Testis (tissue), 2 donors: ENCODE data around the gene MYOZ3.

Experiments used
- POLR2A ChIP-seq: fragments of 450-650 bp; IDR thresholded peaks from one replicate; pipeline ENCODE4 v1.6.1; 2017; ENCODE audit warnings: antibody characterized with exemption, mild to moderate bottlenecking, moderate library complexity
- TF ChIP-seq, protein P1 (sequence below), 3 experiments: fragments of 450-650 bp in 2 of 3; fragments of 200-600 bp in 1 of 3; sonication (generic) in 1 of 3; IDR thresholded peaks; one replicate each; pipeline ENCODE4 v1.5.1; 2016 to 2019; ENCODE audit warnings: antibody characterized with exemption in 3 of 3, mild to moderate bottlenecking in 2 of 3, moderate library complexity in 1 of 3

DNA sequence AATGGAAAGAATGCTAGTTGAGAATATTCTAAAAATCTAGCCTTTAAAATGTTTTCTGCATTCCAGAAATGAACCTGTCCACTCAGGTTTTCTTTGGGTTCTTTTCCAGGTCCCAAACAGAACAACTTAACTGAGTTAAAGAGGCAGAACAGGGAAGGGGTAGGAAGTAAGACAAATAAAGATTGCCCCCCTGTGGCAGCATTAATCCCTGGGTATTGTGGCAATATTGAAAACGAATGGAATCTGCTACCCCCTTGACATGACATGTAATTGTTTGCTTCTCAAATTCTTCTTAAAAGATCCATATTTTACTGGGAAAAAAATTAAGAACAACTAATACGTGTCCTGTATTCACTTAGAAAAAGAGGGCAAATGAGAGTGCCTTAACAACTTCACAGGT is 49.1 kb downstream of the MYOZ3 start:
- TF ChIP-seq, protein P1, sequence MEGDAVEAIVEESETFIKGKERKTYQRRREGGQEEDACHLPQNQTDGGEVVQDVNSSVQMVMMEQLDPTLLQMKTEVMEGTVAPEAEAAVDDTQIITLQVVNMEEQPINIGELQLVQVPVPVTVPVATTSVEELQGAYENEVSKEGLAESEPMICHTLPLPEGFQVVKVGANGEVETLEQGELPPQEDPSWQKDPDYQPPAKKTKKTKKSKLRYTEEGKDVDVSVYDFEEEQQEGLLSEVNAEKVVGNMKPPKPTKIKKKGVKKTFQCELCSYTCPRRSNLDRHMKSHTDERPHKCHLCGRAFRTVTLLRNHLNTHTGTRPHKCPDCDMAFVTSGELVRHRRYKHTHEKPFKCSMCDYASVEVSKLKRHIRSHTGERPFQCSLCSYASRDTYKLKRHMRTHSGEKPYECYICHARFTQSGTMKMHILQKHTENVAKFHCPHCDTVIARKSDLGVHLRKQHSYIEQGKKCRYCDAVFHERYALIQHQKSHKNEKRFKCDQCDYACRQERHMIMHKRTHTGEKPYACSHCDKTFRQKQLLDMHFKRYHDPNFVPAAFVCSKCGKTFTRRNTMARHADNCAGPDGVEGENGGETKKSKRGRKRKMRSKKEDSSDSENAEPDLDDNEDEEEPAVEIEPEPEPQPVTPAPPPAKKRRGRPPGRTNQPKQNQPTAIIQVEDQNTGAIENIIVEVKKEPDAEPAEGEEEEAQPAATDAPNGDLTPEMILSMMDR (IDR thresholded peaks at IDR 0.05): peak in 2 of 3 experiments; percentile 16 to 20
- no peak for TF ChIP-seq POLR2A
